Measurements from ENCODE around the gene PFDN2. TPM values are rescaled to one million over a fixed set of nuclear protein-coding genes. Genes with fewer than 3 reads are reported as not detected.
A peak's percentile ranks its signal among the peaks of the same experiment; 100 is the strongest.

Gene PFDN2
- total and polyA plus RNA-seq, 5 donors from 2014 or later: 48.0 to 109 (median 93.9) TPM

- Histone ChIP-seq H3K9me3 (ENCODE audit: control insufficient read depth in 2 of 2, low read length in 2 of 2) (no peaks in the 10 kb centered on the region), H3K4me3 (ENCODE audit: low read depth, low read length) (no peak overlapping the region), H3K36me3 (ENCODE audit: control insufficient read depth, insufficient read depth, low read length) (no peaks in the 10 kb centered on the region), H3K27me3 (ENCODE audit: control insufficient read depth, insufficient read depth, low read length) (no peaks in the 10 kb centered on the region), H3K4me1 (ENCODE audit: control insufficient read depth, insufficient read depth, low read length, poor library complexity, severe bottlenecking) (no peaks in the 10 kb centered on the region), H3K27ac (ENCODE audit: insufficient read depth, low read length, poor library complexity, severe bottlenecking) (no peak overlapping the region)
- Mint-ChIP-seq H3K4me1 (peaks cover 0 to 2% (median 0%) of the 10 kb centered on the region in 4 donors), H3K9me3 (peaks cover 0 to 2% (median 0%) of the 10 kb centered on the region in 7 donors), H3K27me3 (peaks cover 5% of the 10 kb centered on the region), H3K27ac (no peak overlapping the region), H3K36me3 (no peaks in the 10 kb centered on the region), H3K4me3 (no peak overlapping the region)
- ATAC-seq (ENCODE audit: low read depth in 2 of 2): peak; percentile 26 to 28
- no peak for DNase-seq
These were observed 34.7 kb downstream of the PFDN2 start for GRCh38 chr1:161082996-161083747.

GRCh38 chr1:161082483-161082882, 35.4 kb downstream of the PFDN2 start:
- Mint-ChIP-seq H3K4me3 (no peak overlapping the region), H3K4me1 (peaks cover 0 to 1% (median 0%) of the 10 kb centered on the region in 4 donors), H3K27me3 (peaks cover 5% of the 10 kb centered on the region), H3K27ac (peak overlapping the region in 1 of 3 donors; percentile 25), H3K9me3 (peaks cover 0 to 2% (median 0%) of the 10 kb centered on the region in 7 donors), H3K36me3 (no peaks in the 10 kb centered on the region)
- no peak for ATAC-seq (ENCODE audit: low read depth in 2 of 2)
- H3K4me1 ChIP-seq (ENCODE audit: control insufficient read depth, insufficient read depth, low read length, poor library complexity, severe bottlenecking): no peaks in the 10 kb centered on the region
- DNase-seq: no peak
- no peaks in the 10 kb centered on the region for H3K27me3 ChIP-seq (ENCODE audit: control insufficient read depth, insufficient read depth, low read length)
- no peak overlapping the region for H3K4me3 ChIP-seq (ENCODE audit: low read depth, low read length)
- no peaks in the 10 kb centered on the region for H3K36me3 ChIP-seq (ENCODE audit: control insufficient read depth, insufficient read depth, low read length)
- no peaks in the 10 kb centered on the region for H3K9me3 ChIP-seq (ENCODE audit: control insufficient read depth in 2 of 2, low read length in 2 of 2)
- H3K27ac ChIP-seq (ENCODE audit: insufficient read depth, low read length, poor library complexity, severe bottlenecking): no peak overlapping the region

- no peaks in the 10 kb centered on the region for H3K36me3 Mint-ChIP-seq
- H3K4me3 ChIP-seq (ENCODE audit: low read depth, low read length): no peak overlapping the region
- no peaks in the 10 kb centered on the region for H3K4me1 Mint-ChIP-seq
- no peak overlapping the region for H3K27ac ChIP-seq (ENCODE audit: insufficient read depth, low read length, poor library complexity, severe bottlenecking)
- H3K4me3 Mint-ChIP-seq: no peak overlapping the region
- H3K27ac Mint-ChIP-seq: peak overlapping the region in 2 of 3 donors; percentile 31 to 51
- no peak for DNase-seq
- H3K27me3 ChIP-seq (ENCODE audit: control insufficient read depth, insufficient read depth, low read length): no peaks in the 10 kb centered on the region
- peaks cover 0 to 2% (median 0%) of the 10 kb centered on the region in 7 donors for H3K9me3 Mint-ChIP-seq
- H3K9me3 ChIP-seq (ENCODE audit: control insufficient read depth in 2 of 2, low read length in 2 of 2): no peaks in the 10 kb centered on the region
- H3K27me3 Mint-ChIP-seq: peaks cover 5% of the 10 kb centered on the region
- no peaks in the 10 kb centered on the region for H3K4me1 ChIP-seq (ENCODE audit: control insufficient read depth, insufficient read depth, low read length, poor library complexity, severe bottlenecking)
- ATAC-seq (ENCODE audit: low read depth in 2 of 2): no peak
- H3K36me3 ChIP-seq (ENCODE audit: control insufficient read depth, insufficient read depth, low read length): no peaks in the 10 kb centered on the region
These were observed 36.3 kb downstream of the PFDN2 start for GRCh38 chr1:161081519-161081918.

- peaks cover 0 to 2% (median 0%) of the 10 kb centered on the region in 7 donors for H3K9me3 Mint-ChIP-seq
- DNase-seq (no peak), ATAC-seq (ENCODE audit: low read depth in 2 of 2) (no peak)
- H3K27me3 ChIP-seq (ENCODE audit: control insufficient read depth, insufficient read depth, low read length): no peaks in the 10 kb centered on the region
- peaks cover 5% of the 10 kb centered on the region for H3K27me3 Mint-ChIP-seq
- no peak overlapping the region for H3K27ac ChIP-seq (ENCODE audit: insufficient read depth, low read length, poor library complexity, severe bottlenecking)
- no peaks in the 10 kb centered on the region for H3K9me3 ChIP-seq (ENCODE audit: control insufficient read depth in 2 of 2, low read length in 2 of 2)
- H3K4me1 Mint-ChIP-seq: no peaks in the 10 kb centered on the region
- no peak overlapping the region for H3K4me3 Mint-ChIP-seq
- peak overlapping the region in 2 of 3 donors; percentile 31 to 71 for H3K27ac Mint-ChIP-seq
- no peaks in the 10 kb centered on the region for H3K4me1 ChIP-seq (ENCODE audit: control insufficient read depth, insufficient read depth, low read length, poor library complexity, severe bottlenecking)
- no peaks in the 10 kb centered on the region for H3K36me3 ChIP-seq (ENCODE audit: control insufficient read depth, insufficient read depth, low read length)
- no peaks in the 10 kb centered on the region for H3K36me3 Mint-ChIP-seq
- H3K4me3 ChIP-seq (ENCODE audit: low read depth, low read length): no peak overlapping the region
These were observed 37.1 kb downstream of the PFDN2 start for GRCh38 chr1:161080441-161081405.

- no peak for ATAC-seq (ENCODE audit: low read depth in 2 of 2)
- H3K4me1 ChIP-seq (ENCODE audit: control insufficient read depth, insufficient read depth, low read length, poor library complexity, severe bottlenecking): no peaks in the 10 kb centered on the region
- no peak overlapping the region for H3K27ac Mint-ChIP-seq
- no peak overlapping the region for H3K27ac ChIP-seq (ENCODE audit: insufficient read depth, low read length, poor library complexity, severe bottlenecking)
- no peaks in the 10 kb centered on the region for H3K4me1 Mint-ChIP-seq
- no peaks in the 10 kb centered on the region for H3K9me3 ChIP-seq (ENCODE audit: control insufficient read depth in 2 of 2, low read length in 2 of 2)
- H3K9me3 Mint-ChIP-seq: peaks cover 0 to 2% (median 0%) of the 10 kb centered on the region in 7 donors
- no peaks in the 10 kb centered on the region for H3K27me3 ChIP-seq (ENCODE audit: control insufficient read depth, insufficient read depth, low read length)
- no peak overlapping the region for H3K4me3 Mint-ChIP-seq
- H3K36me3 ChIP-seq (ENCODE audit: control insufficient read depth, insufficient read depth, low read length): no peaks in the 10 kb centered on the region
- DNase-seq: no peak
- peaks cover 5% of the 10 kb centered on the region for H3K27me3 Mint-ChIP-seq
- H3K36me3 Mint-ChIP-seq: no peaks in the 10 kb centered on the region
- H3K4me3 ChIP-seq (ENCODE audit: low read depth, low read length): no peak overlapping the region
These were observed 38.3 kb downstream of the PFDN2 start for GRCh38 chr1:161079436-161080110.

- Mint-ChIP-seq H3K27me3 (peaks cover 5% of the 10 kb centered on the region), H3K4me3 (no peak overlapping the region), H3K27ac (no peak overlapping the region), H3K9me3 (peaks cover 0 to 2% (median 0%) of the 10 kb centered on the region in 7 donors), H3K36me3 (no peaks in the 10 kb centered on the region), H3K4me1 (peaks cover 0 to 5% (median 0%) of the 10 kb centered on the region in 4 donors)
- Histone ChIP-seq H3K9me3 (ENCODE audit: control insufficient read depth in 2 of 2, low read length in 2 of 2) (no peaks in the 10 kb centered on the region), H3K27ac (ENCODE audit: insufficient read depth, low read length, poor library complexity, severe bottlenecking) (no peak overlapping the region), H3K4me3 (ENCODE audit: low read depth, low read length) (no peak overlapping the region), H3K36me3 (ENCODE audit: control insufficient read depth, insufficient read depth, low read length) (no peaks in the 10 kb centered on the region), H3K4me1 (ENCODE audit: control insufficient read depth, insufficient read depth, low read length, poor library complexity, severe bottlenecking) (no peaks in the 10 kb centered on the region), H3K27me3 (ENCODE audit: control insufficient read depth, insufficient read depth, low read length) (no peaks in the 10 kb centered on the region)
- DNase-seq (no peak), ATAC-seq (ENCODE audit: low read depth in 2 of 2) (no peak)
These were observed 40.4 kb downstream of the PFDN2 start for GRCh38 chr1:161077426-161077825.

- H3K27me3 Mint-ChIP-seq: peaks cover 5% of the 10 kb centered on the region
- Histone ChIP-seq H3K4me3 (ENCODE audit: low read depth, low read length) (no peak overlapping the region), H3K27me3 (ENCODE audit: control insufficient read depth, insufficient read depth, low read length) (no peaks in the 10 kb centered on the region), H3K9me3 (ENCODE audit: control insufficient read depth in 2 of 2, low read length in 2 of 2) (no peaks in the 10 kb centered on the region), H3K27ac (ENCODE audit: insufficient read depth, low read length, poor library complexity, severe bottlenecking) (no peak overlapping the region), H3K36me3 (ENCODE audit: control insufficient read depth, insufficient read depth, low read length) (no peaks in the 10 kb centered on the region), H3K4me1 (ENCODE audit: control insufficient read depth, insufficient read depth, low read length, poor library complexity, severe bottlenecking) (peaks cover 7% of the 10 kb centered on the region)
- no peak overlapping the region for H3K27ac Mint-ChIP-seq
- H3K36me3 Mint-ChIP-seq: no peaks in the 10 kb centered on the region
- no peak overlapping the region for H3K4me3 Mint-ChIP-seq
- peaks cover 0 to 2% (median 0%) of the 10 kb centered on the region in 7 donors for H3K9me3 Mint-ChIP-seq
- ATAC-seq (ENCODE audit: low read depth in 2 of 2) (no peak), DNase-seq (no peak)
- peaks cover 0 to 13% (median 5%) of the 10 kb centered on the region in 4 donors for H3K4me1 Mint-ChIP-seq
These were observed 41.4 kb downstream of the PFDN2 start for GRCh38 chr1:161076410-161076809.

Measured in CD4-positive, CD25-positive, alpha-beta regulatory T cell (primary cell).